T-cell (primary cell): ENCODE results near the gene ANKRD44. TPM values are rescaled to one million over a fixed set of nuclear protein-coding genes. Genes with fewer than 3 reads are reported as not detected.

ENCODE experiments used
- ATAC-seq, 4 experiments: fragments of 200-7000 bp in 3 of 4; fragments of 150-1000 bp in 1 of 4; cut with Tn5 transposase; replicated peaks in 1 of 4; 1 replicate in 3 of 4; 2 replicates in 1 of 4; pipeline ENCODE4 v1.10.0; 2021; ENCODE audit warnings: moderate library complexity in 3 of 4, mild to moderate bottlenecking in 2 of 4, moderate number of reproducible peaks in 1 of 4
- CTCF ChIA-PET, 2 donors: fragments of 300-600 bp; sonication (Branson Sonifier 250); formaldehyde crosslinking; loops; one replicate each; lab custom pipeline; 2022; ENCODE audit warnings: antibody characterized with exemption in 2 of 2; lab: Charles Lee
- POLR2A ChIA-PET, 2 donors: fragments of 300-600 bp; sonication (Branson Sonifier 250); formaldehyde crosslinking; loops; one replicate each; lab custom pipeline; 2022; ENCODE audit warnings: antibody characterized with exemption in 2 of 2; lab: Charles Lee
- DNase-seq, 35 experiments: peaks; one replicate each; pipeline versions ENCODE4 v3.0.0 to v3.0.0-alpha.2; 2013 to 2023
- H3K27ac ChIP-seq: one replicate; pipeline ENCODE4 v1.5.1; 2013; ENCODE audit warnings: low read length
- H3K27me3 ChIP-seq, 2 experiments: replicated peaks in 1 of 2; 1 replicate in 1 of 2; 2 replicates in 1 of 2; pipeline versions ENCODE4 v1.6.1 to v1.7.0; 2013; ENCODE audit warnings: low read length in 1 of 2, mixed read lengths in 1 of 2; ENCODE audit not compliant: control insufficient read depth in 2 of 2, insufficient read depth in 2 of 2; ENCODE audit errors: extremely low read depth in 1 of 2
- H3K36me3 ChIP-seq, 2 donors: 1 replicate in 1 of 2; 2 replicates in 1 of 2; pipeline versions ENCODE4 v1.6.1 to v1.7.0; 2013; ENCODE audit warnings: low read length in 1 of 2; ENCODE audit not compliant: control insufficient read depth in 2 of 2, insufficient read depth in 1 of 2; ENCODE audit errors: extremely low read depth in 1 of 2
- H3K4me1 ChIP-seq, 2 experiments: 1 replicate in 1 of 2; 2 replicates in 1 of 2; pipeline versions ENCODE4 v1.6.1 to v1.7.0; 2013; ENCODE audit warnings: low read length in 2 of 2, mixed read lengths in 1 of 2; ENCODE audit not compliant: insufficient read depth in 2 of 2, control insufficient read depth in 1 of 2; ENCODE audit errors: extremely low read depth in 1 of 2
- H3K4me3 ChIP-seq, 2 donors: 1 replicate in 1 of 2; 2 replicates in 1 of 2; pipeline versions ENCODE4 v1.5.1 to v1.7.0; 2013; ENCODE audit warnings: mild to moderate bottlenecking in 2 of 2, low read length in 1 of 2, moderate library complexity in 1 of 2; ENCODE audit not compliant: control insufficient read depth in 1 of 2; ENCODE audit errors: extremely low read depth in 1 of 2
- H3K9me3 ChIP-seq: 2 replicates; pipeline ENCODE4 v1.7.0; 2013
- H3K27ac Mint-ChIP-seq, 2 donors: one replicate each; pipeline ENCODE4 v1.8.0; 2020 to 2021; ENCODE audit warnings: mild to moderate bottlenecking in 2 of 2, mixed read lengths in 2 of 2
- H3K27me3 Mint-ChIP-seq, 2 donors: one replicate each; pipeline ENCODE4 v1.8.0; 2021 to 2022; ENCODE audit warnings: mixed read lengths in 2 of 2
- H3K36me3 Mint-ChIP-seq: one replicate; pipeline ENCODE4 v1.8.0; 2021; ENCODE audit warnings: mixed read lengths
- H3K4me1 Mint-ChIP-seq, 3 donors: one replicate each; pipeline ENCODE4 v1.8.0; 2020 to 2022; ENCODE audit warnings: mixed read lengths in 3 of 3, mild to moderate bottlenecking in 1 of 3
- H3K4me3 Mint-ChIP-seq, 3 donors: one replicate each; pipeline ENCODE4 v1.8.0; 2020 to 2022; ENCODE audit warnings: mild to moderate bottlenecking in 3 of 3, mixed read lengths in 3 of 3, moderate library complexity in 3 of 3
- H3K9me3 Mint-ChIP-seq, 3 donors: one replicate each; pipeline ENCODE4 v1.8.0; 2020 to 2022; ENCODE audit warnings: mixed read lengths in 3 of 3
- WGBS: methylation state at CpG from one replicate; pipeline ENCODE4 v1.1.5; 2013; ENCODE audit warnings: missing lambda C conversion rate; ENCODE audit not compliant: insufficient coverage; 5-methylcytosine and 5-hydroxymethylcytosine counted together
- total RNA-seq, 35 experiments: library from RNA in 6 of 35; stranded (reverse) in 6 of 35; fragments of 120-200 nt in 1 of 35; gene quantifications; one replicate each; pipeline versions ENCODE4 v1.2.1 to v1.2.4 and lab custom pipeline; 2013 to 2026

ANKRD44 gene
- total RNA-seq, 5 donors from 2014 or later (not counting 1 experiment from before 2014, with no cell fraction given): 225 to 333 (median 238) TPM

DNA sequence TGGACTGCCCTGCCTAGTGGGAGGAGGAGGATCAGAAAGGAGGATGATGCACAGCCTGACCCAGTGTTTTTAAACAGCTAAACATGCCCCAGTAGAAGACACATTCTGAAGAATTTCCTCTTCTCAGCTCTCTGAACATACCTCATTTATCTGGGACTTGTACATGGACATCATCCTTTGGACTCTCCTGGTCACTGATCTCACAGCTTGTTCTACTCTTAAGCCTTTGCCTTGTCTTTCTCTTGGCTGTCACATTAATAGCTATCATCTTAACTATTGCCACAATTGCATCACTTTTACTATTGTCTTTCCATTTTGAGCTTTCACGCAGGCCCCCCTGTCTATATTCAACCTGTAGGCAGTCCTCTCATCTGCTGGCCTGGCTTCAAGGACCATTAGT, 342.1 kb downstream of the ANKRD44 start:
- Mint-ChIP-seq H3K9me3 (peaks cover 0 to 3% (median 0%) of the 10 kb centered on the region in 3 donors), H3K4me3 (no peak overlapping the region), H3K36me3 (peaks cover 13% of the 10 kb centered on the region), H3K4me1 (peaks cover 0 to 3% (median 0%) of the 10 kb centered on the region in 3 donors), H3K27me3 (no peaks in the 10 kb centered on the region), H3K27ac (no peak overlapping the region)
- CTCF ChIA-PET: no interaction called here
- ATAC-seq (no peak), DNase-seq (no peak)
- no peak overlapping the region for H3K4me3 ChIP-seq
- no peaks in the 10 kb centered on the region for H3K4me1 ChIP-seq
- H3K36me3 ChIP-seq: no peaks in the 10 kb centered on the region
- no peaks in the 10 kb centered on the region for H3K27me3 ChIP-seq
- no CpG with 5 or more reads among the region's 1 CpG for WGBS
- no peak overlapping the region for H3K27ac ChIP-seq
- H3K9me3 ChIP-seq: no peaks in the 10 kb centered on the region
- POLR2A ChIA-PET: interaction anchor here (0.5 to 0.6 kb wide), 2 partner anchors 69 to 359 kb away, joined by 3 read pairs; no protein-coding TSS in a partner anchor

DNA sequence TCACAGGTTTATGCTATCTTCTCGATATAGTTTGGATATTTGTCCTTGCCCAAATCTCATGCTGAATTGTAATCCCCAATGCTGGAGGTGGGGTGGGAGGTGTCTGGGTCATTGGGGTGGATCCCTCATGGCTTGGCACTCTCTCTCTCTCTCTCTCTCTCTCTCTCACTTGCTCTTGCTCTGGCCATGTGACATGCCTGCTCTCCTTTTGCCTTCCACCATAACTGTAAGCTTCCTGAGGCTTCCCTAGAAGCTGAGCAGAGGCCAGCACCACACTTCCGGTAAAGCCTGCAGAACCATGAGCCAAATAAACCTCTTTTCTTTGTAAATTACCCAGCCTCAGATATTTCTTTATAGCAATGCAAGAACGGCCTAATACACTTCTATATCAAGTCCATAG, 342.8 kb downstream of the ANKRD44 start:
- 100% methylated on average over 1 of the region's 3 CpGs for WGBS
- Histone ChIP-seq H3K4me3 (no peak overlapping the region), H3K36me3 (no peaks in the 10 kb centered on the region), H3K27ac (no peak overlapping the region), H3K9me3 (no peaks in the 10 kb centered on the region), H3K27me3 (no peaks in the 10 kb centered on the region), H3K4me1 (no peaks in the 10 kb centered on the region)
- Mint-ChIP-seq H3K4me3 (no peak overlapping the region), H3K9me3 (peaks cover 0 to 3% (median 0%) of the 10 kb centered on the region in 3 donors), H3K27ac (no peak overlapping the region), H3K36me3 (peaks cover 17% of the 10 kb centered on the region), H3K4me1 (peaks cover 0 to 7% (median 5%) of the 10 kb centered on the region in 3 donors), H3K27me3 (no peaks in the 10 kb centered on the region)
- ChIA-PET CTCF (no interaction called here), POLR2A (no interaction called here)
- ATAC-seq (no peak), DNase-seq (no peak)

DNA sequence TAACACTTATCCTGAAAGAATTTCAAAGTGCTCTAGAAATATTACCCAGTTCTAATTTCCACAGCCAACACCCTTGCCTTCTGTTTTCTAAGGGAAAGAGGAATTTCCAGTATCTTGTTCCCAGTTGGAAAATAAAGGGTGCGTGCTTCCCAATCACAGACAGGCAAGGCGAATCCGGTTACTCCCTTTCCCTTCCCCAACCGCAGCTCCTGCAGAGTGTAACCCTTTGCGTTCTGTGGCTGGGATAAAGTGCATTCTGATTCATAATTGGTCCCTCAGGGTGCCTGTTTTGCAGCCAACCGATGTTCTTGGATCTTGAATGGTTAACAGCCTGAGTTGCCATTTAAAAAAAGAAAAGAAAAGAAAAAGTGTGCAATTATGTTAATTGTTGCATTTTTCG, 343.5 kb downstream of the ANKRD44 start:
- Histone ChIP-seq H3K9me3 (no peaks in the 10 kb centered on the region), H3K27me3 (no peaks in the 10 kb centered on the region), H3K4me1 (no peaks in the 10 kb centered on the region), H3K36me3 (no peaks in the 10 kb centered on the region), H3K4me3 (no peak overlapping the region), H3K27ac (no peak overlapping the region)
- no CpG with 5 or more reads among the region's 7 CpGs for WGBS
- CTCF ChIA-PET: no interaction called here
- H3K4me3 Mint-ChIP-seq: no peak overlapping the region
- peaks cover 17% of the 10 kb centered on the region for H3K36me3 Mint-ChIP-seq
- no peak overlapping the region for H3K27ac Mint-ChIP-seq
- H3K4me1 Mint-ChIP-seq: peaks cover 0 to 12% (median 5%) of the 10 kb centered on the region in 3 donors
- H3K27me3 Mint-ChIP-seq: no peaks in the 10 kb centered on the region
- DNase-seq: no peak
- peaks cover 0 to 3% (median 0%) of the 10 kb centered on the region in 3 donors for H3K9me3 Mint-ChIP-seq
- no peak for ATAC-seq
- POLR2A ChIA-PET: no interaction called here

DNA sequence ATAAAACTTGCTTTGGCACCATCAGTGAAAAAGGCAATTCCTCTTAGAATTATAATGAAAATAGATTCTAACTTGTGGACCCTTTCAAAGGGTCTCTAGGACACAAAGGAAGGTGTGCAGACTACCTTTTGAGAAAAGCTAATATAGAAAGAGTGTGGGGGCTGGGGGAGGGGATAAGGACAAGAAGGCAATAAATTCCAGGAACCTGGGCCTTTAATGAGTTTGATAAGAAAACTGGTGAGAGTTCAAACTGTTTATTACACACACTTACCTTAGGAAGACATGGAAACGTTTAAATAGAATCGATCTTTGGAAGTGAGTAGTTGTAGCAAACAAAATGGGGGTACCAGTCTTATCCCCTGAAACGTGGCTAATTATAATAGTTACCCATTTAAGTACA, 344.5 kb downstream of the ANKRD44 start:
- CTCF ChIA-PET: no interaction called here
- no CpG with 5 or more reads among the region's 3 CpGs for WGBS

GRCh38 chr2:196965651-196966050, 344.9 kb downstream of the ANKRD44 start:
- no peaks in the 10 kb centered on the region for H3K36me3 ChIP-seq
- H3K27ac ChIP-seq: no peak overlapping the region
- no peaks in the 10 kb centered on the region for H3K27me3 ChIP-seq
- ATAC-seq (no peak), DNase-seq (no peak)
- POLR2A ChIA-PET: interaction anchor here in 1 of 2 donors (0.6 kb wide), 1 partner anchor 1924 kb away, joined by 3 read pairs; no protein-coding TSS in a partner anchor
- CTCF ChIA-PET: no interaction called here
- no peaks in the 10 kb centered on the region for H3K4me1 ChIP-seq
- Mint-ChIP-seq H3K27me3 (no peaks in the 10 kb centered on the region), H3K9me3 (peaks cover 0 to 3% (median 0%) of the 10 kb centered on the region in 3 donors), H3K4me1 (peaks cover 5 to 16% (median 6%) of the 10 kb centered on the region in 3 donors), H3K36me3 (peaks cover 17% of the 10 kb centered on the region), H3K4me3 (no peak overlapping the region), H3K27ac (no peak overlapping the region)
- H3K9me3 ChIP-seq: no peaks in the 10 kb centered on the region
- no CpG with 5 or more reads among the region's 4 CpGs for WGBS
- H3K4me3 ChIP-seq: no peak overlapping the region

More for the DNA sequence above, 344.5 kb downstream of the ANKRD44 start:
- no peak overlapping the region for H3K4me3 Mint-ChIP-seq
- H3K4me3 ChIP-seq: no peak overlapping the region
- H3K4me1 ChIP-seq: no peaks in the 10 kb centered on the region
- H3K9me3 Mint-ChIP-seq: peaks cover 0 to 3% (median 0%) of the 10 kb centered on the region in 3 donors
- H3K27ac ChIP-seq: no peak overlapping the region
- ATAC-seq (no peak), DNase-seq (no peak)
- no peaks in the 10 kb centered on the region for H3K27me3 Mint-ChIP-seq
- H3K27me3 ChIP-seq: no peaks in the 10 kb centered on the region
- H3K36me3 ChIP-seq: no peaks in the 10 kb centered on the region
- H3K9me3 ChIP-seq: no peaks in the 10 kb centered on the region
- peaks cover 17% of the 10 kb centered on the region for H3K36me3 Mint-ChIP-seq
- POLR2A ChIA-PET: no interaction called here
- peaks cover 5 to 16% (median 6%) of the 10 kb centered on the region in 3 donors for H3K4me1 Mint-ChIP-seq
- no peak overlapping the region for H3K27ac Mint-ChIP-seq

DNA sequence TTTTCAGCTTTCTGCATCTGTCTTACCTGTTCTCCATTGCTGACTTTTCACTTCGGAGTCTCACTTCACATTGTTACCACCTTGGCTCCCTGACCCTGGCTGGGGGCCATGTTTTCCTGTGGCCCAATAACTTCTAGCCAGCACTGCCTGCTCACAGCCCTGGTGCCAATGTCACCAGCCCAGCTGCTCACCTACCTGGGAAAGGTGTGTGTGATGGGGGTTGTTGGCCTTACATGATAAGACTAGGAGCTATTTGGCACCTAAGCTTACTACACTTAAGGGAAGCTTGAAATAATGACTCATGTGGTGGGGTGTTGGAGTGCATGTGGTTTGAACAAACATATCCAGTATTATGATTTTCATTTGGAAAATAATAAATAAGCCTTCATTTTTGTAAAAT, 346.6 kb downstream of the ANKRD44 start:
- 100% methylated on average over 1 of the region's 1 CpG for WGBS
- H3K36me3 Mint-ChIP-seq: peaks cover 17% of the 10 kb centered on the region
- H3K27me3 ChIP-seq: no peaks in the 10 kb centered on the region
- H3K36me3 ChIP-seq: no peaks in the 10 kb centered on the region
- no peak overlapping the region for H3K4me3 ChIP-seq
- peaks cover 5 to 16% (median 6%) of the 10 kb centered on the region in 3 donors for H3K4me1 Mint-ChIP-seq
- no peaks in the 10 kb centered on the region for H3K9me3 ChIP-seq
- H3K9me3 Mint-ChIP-seq: peaks cover 0 to 3% (median 0%) of the 10 kb centered on the region in 3 donors
- DNase-seq (no peak), ATAC-seq (no peak)
- ChIA-PET CTCF (no interaction called here), POLR2A (no interaction called here)
- H3K27ac ChIP-seq: no peak overlapping the region
- H3K27me3 Mint-ChIP-seq: no peaks in the 10 kb centered on the region
- H3K27ac Mint-ChIP-seq: no peak overlapping the region
- H3K4me1 ChIP-seq: no peaks in the 10 kb centered on the region
- H3K4me3 Mint-ChIP-seq: no peak overlapping the region
